ENCODE results near the gene SCGB3A2.

DNA sequence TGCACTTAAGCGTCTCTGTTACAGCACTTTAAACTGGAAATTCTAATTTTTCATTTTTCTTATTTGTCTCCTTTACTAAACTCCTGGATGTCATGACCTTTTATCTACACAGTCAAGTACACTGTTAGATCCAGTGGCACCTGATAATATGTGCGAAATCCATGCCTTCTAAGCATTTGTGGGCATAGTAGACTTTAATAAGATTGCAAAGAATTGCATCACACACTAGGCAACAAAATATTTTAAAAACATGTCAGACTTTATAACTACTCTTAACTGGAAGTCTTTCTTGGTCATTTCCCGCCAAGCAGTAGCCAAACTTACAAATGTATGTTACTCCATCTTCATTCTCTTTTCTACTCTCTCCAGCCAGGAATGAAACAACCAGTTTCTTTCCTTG is 42.1 kb upstream of the SCGB3A2 start:
- TF ChIP-seq, protein P1, sequence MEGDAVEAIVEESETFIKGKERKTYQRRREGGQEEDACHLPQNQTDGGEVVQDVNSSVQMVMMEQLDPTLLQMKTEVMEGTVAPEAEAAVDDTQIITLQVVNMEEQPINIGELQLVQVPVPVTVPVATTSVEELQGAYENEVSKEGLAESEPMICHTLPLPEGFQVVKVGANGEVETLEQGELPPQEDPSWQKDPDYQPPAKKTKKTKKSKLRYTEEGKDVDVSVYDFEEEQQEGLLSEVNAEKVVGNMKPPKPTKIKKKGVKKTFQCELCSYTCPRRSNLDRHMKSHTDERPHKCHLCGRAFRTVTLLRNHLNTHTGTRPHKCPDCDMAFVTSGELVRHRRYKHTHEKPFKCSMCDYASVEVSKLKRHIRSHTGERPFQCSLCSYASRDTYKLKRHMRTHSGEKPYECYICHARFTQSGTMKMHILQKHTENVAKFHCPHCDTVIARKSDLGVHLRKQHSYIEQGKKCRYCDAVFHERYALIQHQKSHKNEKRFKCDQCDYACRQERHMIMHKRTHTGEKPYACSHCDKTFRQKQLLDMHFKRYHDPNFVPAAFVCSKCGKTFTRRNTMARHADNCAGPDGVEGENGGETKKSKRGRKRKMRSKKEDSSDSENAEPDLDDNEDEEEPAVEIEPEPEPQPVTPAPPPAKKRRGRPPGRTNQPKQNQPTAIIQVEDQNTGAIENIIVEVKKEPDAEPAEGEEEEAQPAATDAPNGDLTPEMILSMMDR (IDR thresholded peaks at IDR 0.05; ENCODE audit: low read depth, low read length, poor library complexity, severe bottlenecking), result no peak
- no peak for TF ChIP-seq EZH2phosphoT487 (IDR thresholded peaks at IDR 0.05; ENCODE audit: borderline replicate concordance, low read length)

All from DOHH2 (cell line).